Tibial artery (tissue), 4 donors: ENCODE results near the gene FZD7.

Experiments used
- DNase-seq, 2 donors: peaks; one replicate each; pipeline ENCODE4 v3.0.0-alpha.2; 2019
- H3K27ac ChIP-seq, 2 donors: fragments of 200-600 bp; sonication (generic) in 1 of 2; 1 replicate in 1 of 2; 2 replicates in 1 of 2; pipeline ENCODE4 v1.5.1; 2018 to 2019; ENCODE audit warnings: mild to moderate bottlenecking in 1 of 2
- H3K27me3 ChIP-seq, 2 donors: fragments of 200-600 bp; sonication (generic) in 1 of 2; one replicate each; pipeline versions ENCODE4 v1.5.1 to v1.6.0; 2016 to 2019
- H3K36me3 ChIP-seq, 3 donors: fragments of 200-600 bp; sonication (generic) in 2 of 3; one replicate each; pipeline ENCODE4 v1.5.1; 2016 to 2019; ENCODE audit warnings: mild to moderate bottlenecking in 2 of 3
- H3K4me1 ChIP-seq, 4 donors: fragments of 200-600 bp; sonication (generic) in 2 of 4; 1 replicate in 3 of 4; 2 replicates in 1 of 4; pipeline ENCODE4 v1.5.1; 2016 to 2019
- H3K4me3 ChIP-seq, 2 donors: fragments of 200-600 bp; sonication (generic) in 1 of 2; 1 replicate in 1 of 2; 2 replicates in 1 of 2; pipeline ENCODE4 v1.5.1; 2018 to 2019; ENCODE audit warnings: mild to moderate bottlenecking in 2 of 2
- H3K9me3 ChIP-seq, 3 donors: fragments of 200-600 bp; sonication (generic) in 1 of 3; one replicate each; pipeline ENCODE4 v1.5.1; 2016 to 2019
- intact Hi-C: fragments of 100-400 bp; cut with DNase I; formaldehyde crosslinking; loops from one replicate; pipeline ENCODE4 v1.15.0; 2023; ENCODE audit warnings: low total_unique reads
- TF ChIP-seq, protein P1 (sequence below), 2 experiments: fragments of 200-600 bp in 1 of 2; fragments of 450-650 bp in 1 of 2; IDR thresholded peaks; one replicate each; pipeline ENCODE4 v1.5.1; 2017 to 2019; ENCODE audit warnings: antibody characterized with exemption in 2 of 2, mild to moderate bottlenecking in 1 of 2, moderate library complexity in 1 of 2

The FZD7 gene

GRCh38 chr2:202014318-202014717 is 19.3 kb upstream of the FZD7 start:
- H3K36me3 ChIP-seq = no peaks in the 10 kb centered on the region
- no peak overlapping the region for H3K4me3 ChIP-seq
- H3K4me1 ChIP-seq = peaks cover 0 to 9% (median 0%) of the 10 kb centered on the region in 4 donors
- TF ChIP-seq, protein P1, sequence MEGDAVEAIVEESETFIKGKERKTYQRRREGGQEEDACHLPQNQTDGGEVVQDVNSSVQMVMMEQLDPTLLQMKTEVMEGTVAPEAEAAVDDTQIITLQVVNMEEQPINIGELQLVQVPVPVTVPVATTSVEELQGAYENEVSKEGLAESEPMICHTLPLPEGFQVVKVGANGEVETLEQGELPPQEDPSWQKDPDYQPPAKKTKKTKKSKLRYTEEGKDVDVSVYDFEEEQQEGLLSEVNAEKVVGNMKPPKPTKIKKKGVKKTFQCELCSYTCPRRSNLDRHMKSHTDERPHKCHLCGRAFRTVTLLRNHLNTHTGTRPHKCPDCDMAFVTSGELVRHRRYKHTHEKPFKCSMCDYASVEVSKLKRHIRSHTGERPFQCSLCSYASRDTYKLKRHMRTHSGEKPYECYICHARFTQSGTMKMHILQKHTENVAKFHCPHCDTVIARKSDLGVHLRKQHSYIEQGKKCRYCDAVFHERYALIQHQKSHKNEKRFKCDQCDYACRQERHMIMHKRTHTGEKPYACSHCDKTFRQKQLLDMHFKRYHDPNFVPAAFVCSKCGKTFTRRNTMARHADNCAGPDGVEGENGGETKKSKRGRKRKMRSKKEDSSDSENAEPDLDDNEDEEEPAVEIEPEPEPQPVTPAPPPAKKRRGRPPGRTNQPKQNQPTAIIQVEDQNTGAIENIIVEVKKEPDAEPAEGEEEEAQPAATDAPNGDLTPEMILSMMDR (IDR thresholded peaks at IDR 0.05) = no peak
- no peaks in the 10 kb centered on the region for H3K9me3 ChIP-seq
- intact Hi-C loops = no loop called here
- DNase-seq = no peak
- H3K27me3 ChIP-seq = no peaks in the 10 kb centered on the region
- H3K27ac ChIP-seq = no peak overlapping the region

- intact Hi-C loops = no loop called here
- Histone ChIP-seq H3K36me3 (no peaks in the 10 kb centered on the region), H3K4me1 (peaks cover 0 to 7% (median 0%) of the 10 kb centered on the region in 4 donors), H3K9me3 (no peaks in the 10 kb centered on the region), H3K4me3 (no peak overlapping the region), H3K27me3 (no peaks in the 10 kb centered on the region), H3K27ac (no peak overlapping the region)
- TF ChIP-seq, protein P1 (IDR thresholded peaks at IDR 0.05) = no peak
- DNase-seq = no peak
Observed at GRCh38 chr2:202014759-202015211, 18.9 kb upstream of the FZD7 start.

DNA sequence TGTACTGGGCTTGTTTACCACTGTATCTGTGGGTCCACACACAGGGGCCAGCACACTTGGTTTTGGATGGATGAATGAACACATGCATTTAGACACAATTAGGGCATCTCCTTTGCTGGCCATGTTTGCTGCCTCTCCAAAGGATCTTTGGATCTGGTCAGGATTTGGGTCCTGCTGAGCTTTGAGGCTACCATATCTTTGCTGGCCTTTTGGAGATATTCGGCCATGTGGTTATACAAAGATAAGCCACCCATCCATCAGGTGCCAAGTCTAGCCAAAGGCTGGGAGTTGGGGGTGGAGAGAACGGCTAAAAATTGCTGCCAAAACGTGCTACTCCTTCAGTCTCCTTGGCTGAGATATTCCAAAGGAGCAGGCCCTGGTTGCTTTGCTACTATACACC is 18.2 kb upstream of the FZD7 start:
- no peak for DNase-seq

DNA sequence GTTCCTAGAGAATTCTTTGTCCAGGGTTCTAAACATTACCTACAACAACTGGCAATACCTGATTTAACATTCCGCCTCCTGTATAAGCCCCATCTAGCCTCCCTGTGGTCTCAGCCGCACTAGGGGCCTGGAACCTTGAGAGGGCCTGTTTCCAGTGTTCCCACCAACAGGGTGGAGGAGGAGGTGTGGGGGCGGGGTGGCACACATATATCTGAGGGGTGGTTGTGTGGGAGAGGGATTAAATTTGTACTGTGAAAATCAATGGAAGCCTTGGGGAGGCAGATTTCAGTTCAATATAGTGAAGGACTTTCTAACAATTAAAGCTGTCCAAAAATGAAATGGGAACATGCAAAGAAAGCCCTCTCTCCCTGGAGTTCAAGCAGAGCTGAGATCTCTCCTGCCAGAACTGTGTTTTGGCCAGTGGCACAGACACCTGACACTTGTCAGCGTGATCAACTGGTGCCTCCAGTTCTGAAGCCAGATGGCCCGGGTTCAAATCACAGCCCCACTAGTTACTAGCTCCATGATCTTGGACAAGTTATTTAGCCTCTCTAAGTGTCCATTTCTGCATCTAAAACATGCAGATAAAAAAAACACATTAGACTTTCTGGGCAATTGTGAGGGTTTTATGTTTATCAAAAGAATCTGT is 17.0 kb upstream of the FZD7 start:
- intact Hi-C loops = no loop called here
- peaks cover 0 to 7% (median 0%) of the 10 kb centered on the region in 4 donors for H3K4me1 ChIP-seq
- no peak overlapping the region for H3K27ac ChIP-seq

More for the DNA sequence above, 18.2 kb upstream of the FZD7 start:
- intact Hi-C loops = no loop called here
- H3K9me3 ChIP-seq = no peaks in the 10 kb centered on the region
- H3K27me3 ChIP-seq = no peaks in the 10 kb centered on the region
- H3K36me3 ChIP-seq = no peaks in the 10 kb centered on the region
- TF ChIP-seq, protein P1 (IDR thresholded peaks at IDR 0.05) = no peak
- H3K27ac ChIP-seq = no peak overlapping the region
- H3K4me3 ChIP-seq = no peak overlapping the region
- H3K4me1 ChIP-seq = peaks cover 0 to 7% (median 0%) of the 10 kb centered on the region in 4 donors

DNA sequence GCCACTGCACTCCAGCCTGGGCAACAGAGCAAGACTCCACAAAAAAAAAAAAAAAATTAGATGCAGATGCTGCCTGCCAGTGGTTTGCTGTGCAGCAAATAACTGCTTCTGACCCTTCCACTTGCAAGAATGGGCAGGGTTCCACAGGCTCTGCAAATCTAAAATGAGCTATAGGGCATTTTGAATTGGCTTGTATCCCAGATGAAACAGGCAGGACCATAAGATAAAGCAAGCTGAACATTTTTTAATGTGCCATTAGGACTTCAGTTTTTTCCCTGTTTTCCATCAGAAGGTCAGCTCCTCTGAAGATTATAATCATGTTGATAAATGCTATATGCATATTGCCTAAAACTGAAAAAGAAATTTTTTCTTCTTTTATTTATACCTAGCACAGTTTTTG is 15.7 kb upstream of the FZD7 start:
- Histone ChIP-seq H3K9me3 (no peaks in the 10 kb centered on the region), H3K27ac (no peak overlapping the region), H3K4me3 (no peak overlapping the region), H3K4me1 (peaks cover 0 to 7% (median 0%) of the 10 kb centered on the region in 4 donors), H3K36me3 (no peaks in the 10 kb centered on the region), H3K27me3 (no peaks in the 10 kb centered on the region)
- TF ChIP-seq, protein P1 (IDR thresholded peaks at IDR 0.05) = no peak
- intact Hi-C loops = no loop called here
- DNase-seq = no peak

More for the DNA sequence above, 17.0 kb upstream of the FZD7 start:
- DNase-seq = no peak
- TF ChIP-seq, protein P1 (IDR thresholded peaks at IDR 0.05) = no peak
- Histone ChIP-seq H3K36me3 (no peaks in the 10 kb centered on the region), H3K4me3 (no peak overlapping the region), H3K27me3 (no peaks in the 10 kb centered on the region), H3K9me3 (no peaks in the 10 kb centered on the region)
